Activated CD4-positive, alpha-beta memory T cell treated with anti-CD3 and anti-CD28 coated beads for 36 hours (primary cell): ENCODE data around the gene UCP1. TPM values are rescaled to one million over a fixed set of nuclear protein-coding genes. Genes with fewer than 3 reads are reported as not detected.
"Not testable (repeated sequence)": the region's sequence is repeated elsewhere in the genome, so short reads cannot be mapped to it uniquely, and the experiment has no call there.

ENCODE experiments used
- CTCF ChIA-PET: fragments of 350-600 bp; sonication (Branson Sonifier 250); formaldehyde crosslinking; loops from one replicate; lab custom pipeline; 2021; ENCODE audit warnings: antibody characterized with exemption, inconsistent platforms; lab: Charles Lee
- POLR2A ChIA-PET: fragments of 350-600 bp; sonication (Branson Sonifier 250); formaldehyde crosslinking; loops from one replicate; lab custom pipeline; 2021; ENCODE audit warnings: antibody characterized with exemption; lab: Charles Lee
- DNase-seq: peaks from one replicate; pipeline ENCODE4 v3.0.0-alpha.2; 2020
- H3K27ac Mint-ChIP-seq: one replicate; pipeline ENCODE4 v1.8.0; 2021; ENCODE audit warnings: mixed read lengths
- H3K27me3 Mint-ChIP-seq: one replicate; pipeline ENCODE4 v1.8.0; 2021; ENCODE audit warnings: mixed read lengths
- H3K36me3 Mint-ChIP-seq: one replicate; pipeline ENCODE4 v1.8.0; 2021; ENCODE audit warnings: mixed read lengths
- H3K4me1 Mint-ChIP-seq: one replicate; pipeline ENCODE4 v1.8.0; 2021; ENCODE audit warnings: low read depth, mixed read lengths
- H3K4me3 Mint-ChIP-seq: one replicate; pipeline ENCODE4 v1.8.0; 2021; ENCODE audit warnings: mild to moderate bottlenecking, mixed read lengths
- H3K9me3 Mint-ChIP-seq: one replicate; pipeline ENCODE4 v1.8.0; 2021; ENCODE audit warnings: mixed read lengths
- intact Hi-C: fragments of 100-400 bp; cut with micrococcal nuclease; formaldehyde crosslinking; loops from one replicate; pipeline ENCODE4 v1.15.1; 2023
- total RNA-seq, 2 experiments: library from RNA; stranded (reverse); gene quantifications; one replicate each; pipeline ENCODE4 v1.2.3, GENCODE V29; 2021

Gene UCP1
- total RNA-seq, 2 experiments from 2014 or later: not detected

- Mint-ChIP-seq H3K9me3 (no peaks in the 10 kb centered on the region), H3K36me3 (peaks cover 13% of the 10 kb centered on the region), H3K4me3 (peak within 1 kb of the TSS; percentile 84), H3K27ac (peak within 1 kb of the TSS; percentile 54), H3K27me3 (no peaks in the 10 kb centered on the region), H3K4me1 (peaks cover 23% of the 10 kb centered on the region)
- ChIA-PET POLR2A (interaction anchor here (0.6 kb wide), 1 partner anchor 151 kb away, joined by 3 read pairs; the partner anchor contains the start of gene SCOC), CTCF (interaction anchor here (0.6 to 1.8 kb wide), 17 partner anchors 9 to 360 kb away, joined by 3 to 15 read pairs (median 4); partner anchors contain the start of gene SCOC)
- intact Hi-C loops: loop anchor here (1.0 to 5.0 kb wide), 9 partner anchors 32 to 1509 kb away; partner anchors contain the start of genes NOCT, RAB33B, SCOC and ZNF330
- peak; percentile 98 for DNase-seq
These were observed 44.7 kb downstream of the UCP1 start, which contains the start of gene ELMOD2 for GRCh38 chr4:140523857-140524742. ELMOD2 (plus strand) TSS chr4:140524168; CDS start chr4:140525429, 1,261 bp downstream.

- H3K9me3 Mint-ChIP-seq: no peaks in the 10 kb centered on the region
- intact Hi-C loops: loop anchor here (5.0 kb wide), 4 partner anchors 89 to 1071 kb away; partner anchors contain the start of genes RAB33B and ZNF330
- H3K4me3 Mint-ChIP-seq: peak overlapping the region; percentile 84
- POLR2A ChIA-PET: interaction anchor here (0.6 kb wide), 1 partner anchor 150 kb away, joined by 3 read pairs; the partner anchor contains the start of gene SCOC
- peaks cover 23% of the 10 kb centered on the region for H3K4me1 Mint-ChIP-seq
- no peak for DNase-seq
- peak overlapping the region; percentile 13 for H3K27ac Mint-ChIP-seq
- CTCF ChIA-PET: interaction anchor here (1.0 to 1.8 kb wide), 7 partner anchors 12 to 164 kb away, joined by 3 to 15 read pairs (median 4); partner anchors contain the start of gene SCOC
- H3K27me3 Mint-ChIP-seq: no peaks in the 10 kb centered on the region
- H3K36me3 Mint-ChIP-seq: peaks cover 13% of the 10 kb centered on the region
These were observed 45.3 kb downstream of the UCP1 start for GRCh38 chr4:140523370-140523856.

- ChIA-PET CTCF (interaction anchor here (1.6 to 2.0 kb wide), 2 partner anchors 9 to 155 kb away, joined by 3 to 7 read pairs; partner anchors contain the start of gene ELMOD2), POLR2A (no interaction called here)
- H3K27me3 Mint-ChIP-seq: peaks cover 26% of the 10 kb centered on the region
- H3K27ac Mint-ChIP-seq: no peak overlapping the region
- no peak overlapping the region for H3K4me3 Mint-ChIP-seq
- H3K36me3 Mint-ChIP-seq: no peaks in the 10 kb centered on the region
- H3K4me1 Mint-ChIP-seq: no peaks in the 10 kb centered on the region
- no peaks in the 10 kb centered on the region for H3K9me3 Mint-ChIP-seq
- DNase-seq: no peak
- intact Hi-C loops: no loop called here
These were observed 53.3 kb downstream of the UCP1 start for GRCh38 chr4:140515423-140515822.

GRCh38 chr4:140513765-140514164 lies 55.0 kb downstream of the UCP1 start:
- CTCF ChIA-PET, H3K27ac Mint-ChIP-seq, H3K4me3 Mint-ChIP-seq, DNase-seq, H3K36me3 Mint-ChIP-seq, H3K4me1 Mint-ChIP-seq, POLR2A ChIA-PET, intact Hi-C loops, H3K9me3 Mint-ChIP-seq: not testable (repeated sequence)
- peaks cover 41% of the 10 kb centered on the region for H3K27me3 Mint-ChIP-seq

Other genes starting within 250 kb of the UCP1 start
- 10 to 100 TPM; 46.9 to 48.4 TPM for gene SCOC, start 195.3 kb downstream of the UCP1 start, total RNA-seq
- under 1 TPM in 1 of 2 experiments, not detected in 1; 0.10 TPM for gene CLGN, start 141.3 kb downstream of the UCP1 start, total RNA-seq
- not detected for gene MGAT4D, start 70.7 kb downstream of the UCP1 start, total RNA-seq
- gene ELMOD2, start 44.8 kb downstream of the UCP1 start, total RNA-seq: 10 to 100 TPM; 15.5 to 17.3 TPM
- gene TBC1D9, start 187.4 kb upstream of the UCP1 start, total RNA-seq: under 1 TPM in 1 of 2 experiments, not detected in 1; 0.05 TPM